ENCODE results near the gene FGF18. TPM values are rescaled to one million over a fixed set of nuclear protein-coding genes. Genes with fewer than 3 reads are reported as not detected.
A peak's percentile ranks its signal among the peaks of the same experiment; 100 is the strongest.

The FGF18 gene
- total RNA-seq, 4 donors from 2014 or later = 0.20 TPM; not detected in 3

- Histone ChIP-seq H3K36me3 (peaks cover 3 to 11% of the 10 kb centered on the region in 2 donors), H3K4me1 (peaks cover 27 to 51% of the 10 kb centered on the region in 2 donors), H3K9me3 (no peaks in the 10 kb centered on the region), H3K27me3 (no peaks in the 10 kb centered on the region), H3K27ac (peak overlapping the region; percentile 89 to 95 (median 92)), H3K4me3 (peak overlapping the region; percentile 75 to 94 (median 85))
- in situ Hi-C loops (cut with MboI; ENCODE audit: low sequenced_read_pairs in 4 of 4) (no loop called here), intact Hi-C loops (cut with DNase I; ENCODE audit: low total_unique reads) (no loop called here)
- TF ChIP-seq POLR2A (IDR thresholded peaks at IDR 0.05) (no peak), CTCF (IDR thresholded peaks at IDR 0.05 in 4 of 5, conservative IDR thresholded peaks at IDR 0.05 in 1 of 5) (no peak)
- DNase-seq = no peak
- ATAC-seq = no peak
These were observed 30.7 kb upstream of the FGF18 start for GRCh38 chr5:171388816-171389168.

GRCh38 chr5:171390883-171391677 is 28.4 kb upstream of the FGF18 start:
- Histone ChIP-seq H3K4me3 (no peak overlapping the region), H3K36me3 (peaks cover 3 to 34% of the 10 kb centered on the region in 2 donors), H3K4me1 (peaks cover 27 to 51% of the 10 kb centered on the region in 2 donors), H3K27me3 (no peaks in the 10 kb centered on the region), H3K27ac (peak overlapping the region in 1 of 4 donors; percentile 28), H3K9me3 (no peaks in the 10 kb centered on the region)
- TF ChIP-seq CTCF (IDR thresholded peaks at IDR 0.05 in 4 of 5, conservative IDR thresholded peaks at IDR 0.05 in 1 of 5) = no peak
- TF ChIP-seq POLR2A (IDR thresholded peaks at IDR 0.05) = no peak
- ATAC-seq (no peak), DNase-seq (no peak)
- intact Hi-C loops (cut with DNase I; ENCODE audit: low total_unique reads) = no loop called here
- in situ Hi-C loops (cut with MboI; ENCODE audit: low sequenced_read_pairs in 4 of 4) = no loop called here

GRCh38 chr5:171391996-171392577 is 27.4 kb upstream of the FGF18 start:
- in situ Hi-C loops (cut with MboI; ENCODE audit: low sequenced_read_pairs in 4 of 4) = no loop called here
- TF ChIP-seq CTCF (IDR thresholded peaks at IDR 0.05 in 4 of 5, conservative IDR thresholded peaks at IDR 0.05 in 1 of 5) = no peak
- TF ChIP-seq POLR2A (IDR thresholded peaks at IDR 0.05) = no peak
- Histone ChIP-seq H3K27me3 (no peaks in the 10 kb centered on the region), H3K36me3 (peaks cover 3 to 42% of the 10 kb centered on the region in 2 donors), H3K27ac (no peak overlapping the region), H3K4me1 (peaks cover 24 to 44% of the 10 kb centered on the region in 2 donors), H3K9me3 (no peaks in the 10 kb centered on the region), H3K4me3 (no peak overlapping the region)
- ATAC-seq (no peak), DNase-seq (no peak)
- intact Hi-C loops (cut with DNase I; ENCODE audit: low total_unique reads) = no loop called here

GRCh38 chr5:171392585-171393159 is 26.8 kb upstream of the FGF18 start:
- Histone ChIP-seq H3K27me3 (no peaks in the 10 kb centered on the region), H3K4me1 (peaks cover 24 to 42% of the 10 kb centered on the region in 2 donors), H3K36me3 (peaks cover 3 to 45% of the 10 kb centered on the region in 2 donors), H3K4me3 (no peak overlapping the region), H3K27ac (no peak overlapping the region), H3K9me3 (no peaks in the 10 kb centered on the region)
- in situ Hi-C loops (cut with MboI; ENCODE audit: low sequenced_read_pairs in 4 of 4) (no loop called here), intact Hi-C loops (cut with DNase I; ENCODE audit: low total_unique reads) (no loop called here)
- no peak for DNase-seq
- TF ChIP-seq CTCF (IDR thresholded peaks at IDR 0.05 in 4 of 5, conservative IDR thresholded peaks at IDR 0.05 in 1 of 5) = no peak
- no peak for TF ChIP-seq POLR2A (IDR thresholded peaks at IDR 0.05)
- no peak for ATAC-seq

Data from gastrocnemius medialis (tissue), 4 donors.